GM19372 (cell line): ENCODE data around the gene JMJD1C.

Source experiments
- ATAC-seq: cut with Tn5 transposase; IDR thresholded peaks from one replicate; pipeline ENCODE4 v1.9.1; 2021; ENCODE audit warnings: mild to moderate bottlenecking, low read depth, moderate library complexity; ENCODE audit not compliant: unreplicated experiment

JMJD1C gene

GRCh38 chr10:63150745-63151144 lies 315.0 kb downstream of the JMJD1C start:
- no peak for ATAC-seq

- ATAC-seq = no peak
These were observed 319.3 kb downstream of the JMJD1C start for GRCh38 chr10:63146503-63146902.

GRCh38 chr10:63145782-63146181 lies 320.0 kb downstream of the JMJD1C start:
- ATAC-seq = no peak

GRCh38 chr10:63143987-63144386 lies 321.8 kb downstream of the JMJD1C start:
- no peak for ATAC-seq

GRCh38 chr10:63142136-63142535 lies 323.6 kb downstream of the JMJD1C start:
- ATAC-seq = no peak

DNA sequence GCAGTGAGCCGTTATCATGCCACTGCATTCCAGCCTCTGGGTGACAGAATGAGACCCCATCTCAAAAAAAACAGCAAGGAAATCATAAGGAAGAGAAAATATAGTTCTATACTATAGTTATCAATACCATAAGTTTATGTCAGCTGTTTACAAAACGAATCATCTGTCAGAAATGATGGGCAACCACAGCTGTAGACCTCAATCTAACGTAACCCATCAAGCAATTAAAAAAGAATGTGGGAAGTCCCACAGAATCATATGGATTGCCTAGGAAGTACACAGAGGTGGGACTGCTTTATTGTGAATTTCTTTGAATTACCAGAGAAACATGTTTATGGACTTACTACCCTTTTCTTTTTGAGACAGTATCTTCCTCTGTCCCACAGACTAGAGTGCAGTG lies 325.7 kb downstream of the JMJD1C start:
- no peak for ATAC-seq

DNA sequence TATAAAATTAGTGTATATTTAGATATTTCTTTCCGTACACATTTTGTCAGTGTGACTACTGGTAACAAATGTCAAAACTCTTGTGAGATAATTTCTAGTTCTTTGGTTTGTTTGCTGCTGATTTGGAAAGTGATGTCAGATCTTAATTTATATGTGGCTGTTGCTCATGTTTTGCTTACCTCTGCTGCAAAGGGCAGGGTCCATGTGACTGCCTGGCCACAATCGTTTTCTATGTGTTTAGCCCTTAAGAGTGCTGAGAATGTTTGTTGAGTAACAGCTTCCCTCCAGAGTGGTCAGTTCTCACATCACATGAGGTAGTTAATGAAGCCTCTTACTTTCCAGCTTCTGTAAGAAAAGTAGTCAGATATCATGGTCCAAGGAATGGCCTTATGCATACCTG lies 328.5 kb downstream of the JMJD1C start:
- no peak for ATAC-seq

DNA sequence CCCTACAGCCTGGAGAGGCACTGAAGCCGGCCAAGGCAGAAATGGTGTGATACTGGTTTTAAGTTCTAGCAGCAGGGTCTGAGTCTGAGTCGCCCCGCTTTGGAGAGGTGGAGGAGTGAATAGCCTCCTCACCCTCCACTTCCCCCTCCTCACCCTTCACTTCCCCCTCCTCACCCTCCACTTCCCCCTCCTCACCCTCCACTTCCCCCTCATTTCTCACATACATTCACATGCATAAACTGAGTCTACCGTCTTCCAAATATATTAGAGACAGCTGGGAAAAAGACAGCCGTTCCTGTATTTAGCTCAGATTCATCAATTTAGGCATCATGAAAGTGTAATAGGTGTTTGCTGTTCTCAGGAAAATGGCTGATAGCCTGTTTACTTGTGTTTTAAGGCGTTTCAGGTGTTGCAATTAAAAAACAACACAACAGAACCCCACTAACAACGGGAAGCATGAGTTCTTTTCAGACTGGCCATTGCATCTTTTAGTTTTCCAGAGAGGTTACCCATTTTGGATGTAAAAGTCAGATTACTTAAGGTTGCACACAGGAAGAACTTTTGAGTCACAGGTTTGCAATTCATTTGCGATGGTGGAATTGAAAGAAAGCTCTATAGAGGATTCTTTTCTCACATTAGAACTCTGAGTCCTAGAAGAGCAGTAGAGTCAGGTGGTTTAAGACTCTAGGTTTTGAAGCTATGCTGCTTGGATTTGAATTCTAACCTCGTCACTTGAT lies 331.8 kb downstream of the JMJD1C start:
- no peak for ATAC-seq

GRCh38 chr10:63133056-63133820 lies 332.5 kb downstream of the JMJD1C start, which contains the start of gene NRBF2:
TSS of gene NRBF2 (plus strand) at chr10:63133328. CDS start at chr10:63133471, 143 bp downstream.
- ATAC-seq = peak; percentile 96

GRCh38 chr10:63132651-63133055 lies 333.1 kb downstream of the JMJD1C start:
- no peak for ATAC-seq

DNA sequence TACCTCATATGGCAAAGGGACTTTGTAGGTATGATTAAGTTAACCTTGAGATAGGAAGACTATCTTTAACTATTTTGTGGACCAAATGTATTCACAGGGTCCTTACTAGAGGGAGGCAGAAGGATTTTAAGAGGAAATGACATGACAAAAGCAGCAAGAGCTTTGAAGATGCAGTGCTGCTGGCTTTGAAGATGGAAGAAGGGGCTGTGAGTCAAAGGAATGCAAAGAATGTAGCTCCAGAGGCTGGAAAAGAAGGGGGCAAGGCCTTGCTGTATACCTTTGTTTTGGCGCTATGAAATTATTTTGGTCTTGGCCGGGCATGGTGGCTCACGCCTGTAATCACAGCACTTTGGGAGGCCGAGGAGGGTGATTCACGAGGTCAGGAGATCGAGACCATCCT lies 335.9 kb downstream of the JMJD1C start:
- ATAC-seq = no peak

GRCh38 chr10:63128443-63128842 lies 337.3 kb downstream of the JMJD1C start:
- no peak for ATAC-seq

GRCh38 chr10:63125459-63125858 lies 340.3 kb downstream of the JMJD1C start:
- ATAC-seq = no peak

GRCh38 chr10:63123727-63124362 lies 341.9 kb downstream of the JMJD1C start:
- ATAC-seq = no peak

DNA sequence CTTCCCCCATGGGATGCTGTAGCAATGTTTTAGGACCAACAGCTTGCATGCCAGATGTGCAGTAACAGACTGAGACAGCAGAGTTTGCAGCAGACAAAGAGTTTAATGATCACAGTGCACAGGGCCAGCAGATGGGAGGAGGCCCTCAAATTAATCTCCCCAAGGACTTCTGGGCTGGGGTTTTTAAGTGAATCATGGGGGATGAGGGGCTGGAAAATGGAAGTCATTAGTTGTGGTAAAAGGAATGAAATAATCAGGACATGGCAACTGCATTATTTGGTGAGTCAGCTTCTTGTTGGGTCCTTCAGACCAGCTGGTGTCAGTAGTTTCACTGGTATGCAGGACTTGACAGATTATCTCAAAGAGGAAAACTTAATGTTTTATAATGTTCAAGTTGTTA lies 345.2 kb downstream of the JMJD1C start:
- ATAC-seq = no peak

- ATAC-seq = no peak
These were observed 346.7 kb downstream of the JMJD1C start for GRCh38 chr10:63119041-63119440.
